ENCODE results near the gene RANBP9.

GRCh38 chr6:13668291-13668928 is 43.2 kb downstream of the RANBP9 start:
- no peak for TF ChIP-seq CTCF (IDR thresholded peaks at IDR 0.05)
- TF ChIP-seq ZFX (IDR thresholded peaks at IDR 0.05; ENCODE audit: borderline replicate concordance), result no peak

Data from 22Rv1 (cell line).